Gastroesophageal sphincter (tissue), 4 donors: Measurements from ENCODE around the gene BPIFB6. TPM values are rescaled to one million over a fixed set of nuclear protein-coding genes. Genes with fewer than 3 reads are reported as not detected.

Experiments used
- ATAC-seq: fragments of 150-250 bp; one replicate; pipeline ENCODE4 v1.9.1; 2016; ENCODE audit warnings: mild to moderate bottlenecking, moderate library complexity
- H3K27ac ChIP-seq, 4 donors: fragments of 200-600 bp; sonication (generic) in 3 of 4; 1 replicate in 3 of 4; 2 replicates in 1 of 4; pipeline ENCODE4 v1.5.1; 2016 to 2019
- H3K27me3 ChIP-seq: fragments of 200-600 bp; sonication (generic); one replicate; pipeline ENCODE4 v1.5.1; 2019
- H3K36me3 ChIP-seq, 2 donors: fragments of 200-600 bp; sonication (generic); one replicate each; pipeline ENCODE4 v1.5.1; 2019; ENCODE audit warnings: control low read depth in 1 of 2
- H3K4me1 ChIP-seq, 3 donors: fragments of 200-600 bp; sonication (generic); 1 replicate in 2 of 3; 2 replicates in 1 of 3; pipeline ENCODE4 v1.5.1; 2016 to 2019; ENCODE audit warnings: control low read depth in 2 of 3
- H3K4me3 ChIP-seq, 2 donors: fragments of 200-600 bp; sonication (generic); one replicate each; pipeline ENCODE4 v1.5.1; 2019; ENCODE audit warnings: mild to moderate bottlenecking in 1 of 2, moderate library complexity in 1 of 2
- H3K9me3 ChIP-seq, 3 donors: fragments of 200-600 bp; sonication (generic); one replicate each; pipeline ENCODE4 v1.5.1; 2017 to 2019; ENCODE audit warnings: control low read depth in 2 of 3
- EP300 ChIP-seq: sonication (generic); formaldehyde crosslinking; IDR thresholded peaks from one replicate; pipeline ENCODE4 v1.6.1; 2017; ENCODE audit warnings: antibody characterized with exemption, mild to moderate bottlenecking
- POLR2A ChIP-seq, 2 donors: fragments of 450-650 bp; IDR thresholded peaks; one replicate each; pipeline ENCODE4 v1.6.1; 2017; ENCODE audit warnings: antibody characterized with exemption in 2 of 2, mild to moderate bottlenecking in 2 of 2, moderate library complexity in 1 of 2
- POLR2AphosphoS5 ChIP-seq: sonication (generic); formaldehyde crosslinking; IDR thresholded peaks from one replicate; pipeline ENCODE4 v1.6.1; 2017; ENCODE audit warnings: antibody characterized with exemption
- WGBS, 2 donors: methylation state at CpG; one replicate each; pipeline ENCODE4 v1.1.5; 2018; ENCODE audit warnings: low coverage in 1 of 2; 5-methylcytosine and 5-hydroxymethylcytosine counted together
- total RNA-seq, 4 donors: library from RNA; depleted of rRNA; stranded (reverse); fragments of >200 nt; gene quantifications; one replicate each; pipeline ENCODE4 v1.1.0, GENCODE V29; 2016
- TF ChIP-seq, protein P1 (sequence below), 4 experiments: fragments of 200-600 bp in 2 of 4; fragments of 450-650 bp in 2 of 4; sonication (generic) in 1 of 4; IDR thresholded peaks; one replicate each; pipeline ENCODE4 v1.5.1; 2017 to 2019; ENCODE audit warnings: antibody characterized with exemption in 4 of 4, mild to moderate bottlenecking in 2 of 4, moderate library complexity in 2 of 4

BPIFB6 gene
- total RNA-seq, 4 donors from 2014 or later: not detected

- 70% methylated on average over 3 of the region's 5 CpGs; no CpG with 5 or more reads in 1 of the 2 donors for WGBS, 2 donors
- H3K4me1 ChIP-seq: no peaks in the 10 kb centered on the region
- TF ChIP-seq POLR2A (IDR thresholded peaks at IDR 0.05) (no peak), EP300 (no peak), POLR2AphosphoS5 (no peak)
- TF ChIP-seq, protein P1, sequence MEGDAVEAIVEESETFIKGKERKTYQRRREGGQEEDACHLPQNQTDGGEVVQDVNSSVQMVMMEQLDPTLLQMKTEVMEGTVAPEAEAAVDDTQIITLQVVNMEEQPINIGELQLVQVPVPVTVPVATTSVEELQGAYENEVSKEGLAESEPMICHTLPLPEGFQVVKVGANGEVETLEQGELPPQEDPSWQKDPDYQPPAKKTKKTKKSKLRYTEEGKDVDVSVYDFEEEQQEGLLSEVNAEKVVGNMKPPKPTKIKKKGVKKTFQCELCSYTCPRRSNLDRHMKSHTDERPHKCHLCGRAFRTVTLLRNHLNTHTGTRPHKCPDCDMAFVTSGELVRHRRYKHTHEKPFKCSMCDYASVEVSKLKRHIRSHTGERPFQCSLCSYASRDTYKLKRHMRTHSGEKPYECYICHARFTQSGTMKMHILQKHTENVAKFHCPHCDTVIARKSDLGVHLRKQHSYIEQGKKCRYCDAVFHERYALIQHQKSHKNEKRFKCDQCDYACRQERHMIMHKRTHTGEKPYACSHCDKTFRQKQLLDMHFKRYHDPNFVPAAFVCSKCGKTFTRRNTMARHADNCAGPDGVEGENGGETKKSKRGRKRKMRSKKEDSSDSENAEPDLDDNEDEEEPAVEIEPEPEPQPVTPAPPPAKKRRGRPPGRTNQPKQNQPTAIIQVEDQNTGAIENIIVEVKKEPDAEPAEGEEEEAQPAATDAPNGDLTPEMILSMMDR (IDR thresholded peaks at IDR 0.05): no peak
- no peaks in the 10 kb centered on the region for H3K36me3 ChIP-seq
- H3K27ac ChIP-seq: no peak overlapping the region
- no peak for ATAC-seq
- H3K9me3 ChIP-seq: no peaks in the 10 kb centered on the region
- H3K4me3 ChIP-seq: no peak overlapping the region
- peaks cover 19% of the 10 kb centered on the region for H3K27me3 ChIP-seq
These were observed 5.2 kb upstream of the BPIFB6 start for GRCh38 chr20:33026072-33026778.

DNA sequence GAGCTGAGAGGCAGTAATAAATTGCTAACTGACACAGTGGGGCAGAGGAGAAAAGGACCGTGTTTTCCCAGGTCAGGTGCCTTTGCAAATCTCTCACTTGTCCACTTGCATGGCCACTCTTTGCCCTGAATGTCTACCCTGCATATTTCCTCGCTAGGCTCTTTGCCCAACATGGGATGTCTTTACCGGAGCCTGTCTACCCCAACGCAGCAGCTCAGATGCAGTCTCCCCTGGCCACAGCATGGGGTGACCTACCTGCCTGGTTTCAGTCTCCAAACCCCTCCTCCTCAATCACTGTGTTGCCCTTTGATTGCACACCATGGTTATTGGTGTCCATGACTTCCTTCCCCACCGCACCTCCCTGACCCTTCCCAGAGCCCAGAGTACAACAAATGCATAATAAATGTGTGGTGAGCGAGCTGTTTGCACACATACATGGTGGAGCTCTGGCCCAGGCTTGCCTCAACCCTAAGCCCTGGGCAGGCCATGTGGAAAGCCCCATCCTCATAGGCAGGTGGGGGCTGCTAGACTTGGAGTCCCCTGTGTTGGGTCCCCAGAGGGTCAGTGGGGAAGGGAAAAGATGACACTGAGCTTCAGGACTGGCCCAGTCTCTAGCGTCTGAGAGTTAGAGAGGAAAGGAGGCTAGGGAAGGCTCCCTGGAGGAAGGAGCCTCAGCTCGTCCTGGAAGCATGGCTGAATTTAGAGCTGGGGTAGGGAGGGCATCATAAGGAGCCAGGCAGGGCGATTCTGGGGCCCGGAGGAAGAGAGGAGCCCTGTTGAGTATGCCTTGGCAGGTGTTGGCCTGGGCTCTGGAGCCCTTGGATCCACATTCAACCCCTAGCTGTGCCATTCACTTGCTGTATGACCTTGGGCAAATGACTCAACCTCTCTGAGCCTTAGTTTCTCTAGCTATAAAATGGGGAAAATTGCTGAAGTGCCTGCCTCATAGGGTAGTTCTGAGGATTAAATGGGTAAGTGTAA lies 4.4 kb upstream of the BPIFB6 start:
- WGBS, 2 donors: 63 to 69% methylated on average over 5 to 7 of the region's 10 CpGs
- TF ChIP-seq, protein P1 (IDR thresholded peaks at IDR 0.05): no peak
- no peak for TF ChIP-seq POLR2AphosphoS5

DNA sequence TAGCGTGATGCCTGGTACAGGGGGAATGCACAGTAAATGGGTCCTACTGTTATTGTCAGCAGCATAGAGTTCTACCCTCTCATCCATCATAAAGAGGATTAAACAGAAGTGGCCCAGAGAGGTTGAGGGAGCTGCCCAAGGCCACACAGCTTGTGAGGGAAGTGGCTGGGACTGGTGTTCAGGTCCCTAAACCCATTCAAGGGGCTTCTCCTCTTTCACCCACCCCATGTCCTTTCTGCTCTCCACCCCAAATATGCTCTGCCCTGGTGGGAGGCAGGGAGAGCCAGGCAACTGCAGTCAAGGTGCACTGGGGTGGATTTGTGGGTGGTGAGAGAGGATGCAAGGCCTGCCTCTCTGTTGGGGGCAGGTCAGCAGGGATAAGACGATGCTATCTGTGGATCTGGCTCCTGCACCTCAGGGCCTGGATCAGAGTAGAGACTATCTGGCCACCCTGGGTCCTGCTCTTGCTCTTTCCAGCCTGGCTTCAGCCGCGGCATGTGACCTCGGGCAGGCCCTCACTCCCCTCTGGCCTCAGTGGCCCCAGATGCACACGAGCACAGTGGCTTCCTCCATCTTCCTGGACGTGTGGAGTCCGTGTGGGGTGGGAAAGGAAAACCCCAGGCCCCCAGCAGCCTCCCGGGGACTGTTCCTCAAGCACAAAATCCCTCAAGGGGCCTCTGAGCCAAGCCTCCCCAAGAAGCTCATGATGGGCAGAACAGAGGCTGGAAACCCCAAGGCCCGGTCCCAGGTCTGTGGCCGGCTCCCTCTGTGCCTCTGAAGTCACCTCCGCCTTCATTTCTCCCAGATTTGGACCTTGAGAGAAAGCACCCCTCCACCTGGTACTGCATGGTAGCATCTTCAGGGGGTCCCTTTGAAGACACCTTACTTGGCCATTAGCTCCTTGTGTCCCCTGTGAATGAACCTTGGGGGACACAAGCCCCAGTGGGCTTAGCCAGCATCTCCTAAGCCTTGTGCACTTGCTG lies 3.4 kb upstream of the BPIFB6 start:
- H3K36me3 ChIP-seq: no peaks in the 10 kb centered on the region
- TF ChIP-seq POLR2AphosphoS5 (no peak), POLR2A (IDR thresholded peaks at IDR 0.05) (no peak), EP300 (no peak)
- TF ChIP-seq, protein P1 (IDR thresholded peaks at IDR 0.05): no peak

More for the DNA sequence above, 4.4 kb upstream of the BPIFB6 start:
- Histone ChIP-seq H3K9me3 (no peaks in the 10 kb centered on the region), H3K36me3 (no peaks in the 10 kb centered on the region), H3K4me3 (no peak overlapping the region), H3K27me3 (peaks cover 24% of the 10 kb centered on the region), H3K4me1 (no peaks in the 10 kb centered on the region), H3K27ac (no peak overlapping the region)
- no peak for ATAC-seq

GRCh38 chr20:33028875-33029274 lies 2.6 kb upstream of the BPIFB6 start:
- no peak for ATAC-seq
- TF ChIP-seq POLR2A (IDR thresholded peaks at IDR 0.05): no peak
- no peak for TF ChIP-seq EP300
- WGBS, 2 donors: 60 to 77% methylated on average over 5 to 6 of the region's 7 CpGs

More for the DNA sequence above, 3.4 kb upstream of the BPIFB6 start:
- Histone ChIP-seq H3K9me3 (peaks cover 0 to 5% (median 0%) of the 10 kb centered on the region in 3 donors), H3K27ac (no peak overlapping the region), H3K27me3 (peaks cover 24% of the 10 kb centered on the region), H3K4me3 (no peak overlapping the region), H3K4me1 (no peaks in the 10 kb centered on the region)
- 70 to 80% methylated on average over 1 to 5 of the region's 12 CpGs for WGBS, 2 donors
- no peak for ATAC-seq

More at GRCh38 chr20:33028875-33029274, 2.6 kb upstream of the BPIFB6 start:
- no peaks in the 10 kb centered on the region for H3K36me3 ChIP-seq
- peaks cover 24% of the 10 kb centered on the region for H3K27me3 ChIP-seq
- H3K4me3 ChIP-seq: no peak overlapping the region
- H3K4me1 ChIP-seq: no peaks in the 10 kb centered on the region
- H3K27ac ChIP-seq: no peak overlapping the region
- peaks cover 0 to 12% (median 0%) of the 10 kb centered on the region in 3 donors for H3K9me3 ChIP-seq
